K562 (cell line): ENCODE measurements around the gene SBF1. TPM values are rescaled to one million over a fixed set of nuclear protein-coding genes. Genes with fewer than 3 reads are reported as not detected.

Source experiments
- ATF7 ChIP-seq: fragments of 450-650 bp; IDR thresholded peaks from 2 replicates; pipeline ENCODE4 v1.7.1; 2014; ENCODE audit warnings: mild to moderate bottlenecking, moderate library complexity
- CBX1 ChIP-seq: sonication (generic); IDR thresholded peaks from 2 replicates; pipeline ENCODE4 v1.6.1; 2016; ENCODE audit warnings: antibody characterized with exemption, low read depth, mild to moderate bottlenecking
- CCAR2 ChIP-seq: fragments of 200-400 bp; formaldehyde crosslinking; IDR thresholded peaks from 2 replicates; pipeline ENCODE4 v1.6.1; 2017; ENCODE audit warnings: mild to moderate bottlenecking, low read depth, low read length
- DPF2 ChIP-seq: fragments of 450-650 bp; IDR thresholded peaks from 2 replicates; pipeline ENCODE4 v1.6.1; 2016
- ERF ChIP-seq: fragments of 450-650 bp; formaldehyde crosslinking; IDR thresholded peaks from 2 replicates; pipeline ENCODE4 v1.4.0; 2020; ENCODE audit warnings: mild to moderate bottlenecking, mixed read lengths
- GTF2A2 ChIP-seq: IDR thresholded peaks from 2 replicates; pipeline ENCODE4 v1.6.1; 2016; ENCODE audit warnings: mild to moderate bottlenecking, missing genetic modification characterization, missing compliant biosample characterization
- HCFC1 ChIP-seq: IDR thresholded peaks from 2 replicates; pipeline ENCODE4 v1.6.1; 2012; ENCODE audit warnings: low read depth, low read length, improper control_type of control experiment
- NCOR1 ChIP-seq: fragments of 450-650 bp; IDR thresholded peaks from 2 replicates; pipeline ENCODE4 v1.6.1; 2016; ENCODE audit warnings: mild to moderate bottlenecking, moderate library complexity
- RUNX1 ChIP-seq: sonication (generic); IDR thresholded peaks from 2 replicates; pipeline ENCODE4 v1.6.1; 2016; ENCODE audit warnings: antibody characterized with exemption, low read depth
- SAFB2 ChIP-seq: fragments of 200-400 bp; formaldehyde crosslinking; IDR thresholded peaks from 2 replicates; pipeline ENCODE4 v1.6.1; 2018; ENCODE audit warnings: borderline replicate concordance, low read length, low read depth, moderate library complexity; ENCODE audit not compliant: severe bottlenecking
- SLC30A9 ChIP-seq: fragments of 250-450 bp; sonication (Bioruptor Pico); IDR thresholded peaks from 2 replicates; pipeline ENCODE4 v1.8.0; 2022; ENCODE audit warnings: mild to moderate bottlenecking, moderate library complexity
- TEAD2 ChIP-seq: fragments of 450-650 bp; IDR thresholded peaks from 2 replicates; pipeline ENCODE4 v1.6.1; 2016; ENCODE audit warnings: missing genetic modification characterization, control low read depth, missing compliant biosample characterization
- YY1 ChIP-seq, 3 experiments: IDR thresholded peaks; 2 replicates each; pipeline ENCODE4 v1.6.1; 2011; ENCODE audit warnings: low read length in 2 of 3, mild to moderate bottlenecking in 2 of 3, moderate library complexity in 2 of 3, borderline replicate concordance in 1 of 3, control low read depth in 1 of 3, low read depth in 1 of 3; ENCODE audit not compliant: insufficient read depth in 3 of 3, insufficient replicate concordance in 2 of 3, control insufficient read depth in 1 of 3, insufficient read length in 1 of 3; ENCODE audit errors: extremely low read depth in 1 of 3
- ZBTB9 ChIP-seq: fragments of 450-650 bp; formaldehyde crosslinking; IDR thresholded peaks from 2 replicates; pipeline ENCODE4 v1.4.0; 2020; ENCODE audit warnings: mild to moderate bottlenecking, moderate library complexity
- ZNF184 ChIP-seq: sonication (generic); formaldehyde crosslinking; IDR thresholded peaks from 2 replicates; pipeline ENCODE4 v1.5.0; 2020; ENCODE audit warnings: missing genetic modification reagents
- polyA plus RNA-seq, 8 experiments: library from polyadenylated mRNA; depleted of rRNA in 4 of 8; stranded (reverse) in 5 of 8; unstranded in 3 of 8; fragments of >200 nt; fragmentation: Nextera tagmentation in 2 of 8; fragmentation: Illumina TruSeq in 1 of 8; extraction: Ambion mirVana in 2 of 8; extraction: Trizol in 1 of 8; gene quantifications; 2 replicates each; pipeline versions ENCODE4 v1.2.1 to v1.2.3, GENCODE V29; 2011 to 2014; ENCODE audit warnings: inconsistent platforms in 1 of 8, missing spikeins in 1 of 8
- total RNA-seq, 7 experiments: library from RNA; depleted of rRNA in 6 of 7; stranded (reverse); fragments of >200 nt in 6 of 7; fragmentation: Illumina TruSeq in 2 of 7; extraction: Trizol in 2 of 7; gene quantifications; 2 replicates each; pipeline versions ENCODE4 v1.2.1 to v1.2.3, GENCODE V29; 2011 to 2021; ENCODE audit warnings: low replicate concordance in 1 of 7
- TF ChIP-seq, protein P1 (sequence below): sonication (generic); formaldehyde crosslinking; IDR thresholded peaks from 2 replicates; pipeline ENCODE4 v1.8.1; 2023; ENCODE audit warnings: mild to moderate bottlenecking, missing genetic modification reagents
- TF ChIP-seq, protein P2 (sequence below), 2 experiments: fragments of 450-650 bp; formaldehyde crosslinking in 1 of 2; IDR thresholded peaks; 2 replicates each; pipeline versions ENCODE4 v1.4.0 to v1.6.1; 2014 to 2020; ENCODE audit warnings: mild to moderate bottlenecking in 2 of 2, borderline replicate concordance in 1 of 2, low read depth in 1 of 2

Gene SBF1
- total and polyA plus RNA-seq, 9 of the 15 experiments (the other 6 are each of a cell fraction or from before 2014, with no cell fraction given) = 0.44 to 50.4 (median 11.4) TPM

GRCh38 chr22:50498322-50498890 lies 23.6 kb upstream of the SBF1 start (continued):
- no peak for TF ChIP-seq HCFC1
- TF ChIP-seq TEAD2 (tag) = no peak
- TF ChIP-seq ZNF184 (CRISPR knock-in tag) = no peak
- no peak for TF ChIP-seq CCAR2
- no peak for TF ChIP-seq ZBTB9 (CRISPR knock-in tag)
- no peak for TF ChIP-seq CBX1
- TF ChIP-seq GTF2A2 = no peak
- TF ChIP-seq NCOR1 = no peak
- TF ChIP-seq RUNX1 = no peak
- TF ChIP-seq ERF = no peak
- TF ChIP-seq YY1 (IDR thresholded peaks at IDR 0.05; ENCODE audit: borderline replicate concordance in 1 of 3, control insufficient read depth in 1 of 3, extremely low read depth in 1 of 3, insufficient read depth in 3 of 3, insufficient read length in 1 of 3, insufficient replicate concordance in 2 of 3, low read depth in 1 of 3, low read length in 2 of 3) = peak in 1 of 3 experiments; percentile 46
- no peak for TF ChIP-seq DPF2
- TF ChIP-seq ATF7 = peak; percentile 60; the same call in 1 of the 2 replicates
- TF ChIP-seq SLC30A9 (CRISPR knock-in tag) = no peak
- TF ChIP-seq, protein P1, sequence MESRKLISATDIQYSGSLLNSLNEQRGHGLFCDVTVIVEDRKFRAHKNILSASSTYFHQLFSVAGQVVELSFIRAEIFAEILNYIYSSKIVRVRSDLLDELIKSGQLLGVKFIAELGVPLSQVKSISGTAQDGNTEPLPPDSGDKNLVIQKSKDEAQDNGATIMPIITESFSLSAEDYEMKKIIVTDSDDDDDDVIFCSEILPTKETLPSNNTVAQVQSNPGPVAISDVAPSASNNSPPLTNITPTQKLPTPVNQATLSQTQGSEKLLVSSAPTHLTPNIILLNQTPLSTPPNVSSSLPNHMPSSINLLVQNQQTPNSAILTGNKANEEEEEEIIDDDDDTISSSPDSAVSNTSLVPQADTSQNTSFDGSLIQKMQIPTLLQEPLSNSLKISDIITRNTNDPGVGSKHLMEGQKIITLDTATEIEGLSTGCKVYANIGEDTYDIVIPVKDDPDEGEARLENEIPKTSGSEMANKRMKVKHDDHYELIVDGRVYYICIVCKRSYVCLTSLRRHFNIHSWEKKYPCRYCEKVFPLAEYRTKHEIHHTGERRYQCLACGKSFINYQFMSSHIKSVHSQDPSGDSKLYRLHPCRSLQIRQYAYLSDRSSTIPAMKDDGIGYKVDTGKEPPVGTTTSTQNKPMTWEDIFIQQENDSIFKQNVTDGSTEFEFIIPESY (CRISPR knock-in tag) = peak; percentile 40; the same call in 1 of the 2 replicates
- TF ChIP-seq SAFB2 = no peak
- TF ChIP-seq, protein P2, sequence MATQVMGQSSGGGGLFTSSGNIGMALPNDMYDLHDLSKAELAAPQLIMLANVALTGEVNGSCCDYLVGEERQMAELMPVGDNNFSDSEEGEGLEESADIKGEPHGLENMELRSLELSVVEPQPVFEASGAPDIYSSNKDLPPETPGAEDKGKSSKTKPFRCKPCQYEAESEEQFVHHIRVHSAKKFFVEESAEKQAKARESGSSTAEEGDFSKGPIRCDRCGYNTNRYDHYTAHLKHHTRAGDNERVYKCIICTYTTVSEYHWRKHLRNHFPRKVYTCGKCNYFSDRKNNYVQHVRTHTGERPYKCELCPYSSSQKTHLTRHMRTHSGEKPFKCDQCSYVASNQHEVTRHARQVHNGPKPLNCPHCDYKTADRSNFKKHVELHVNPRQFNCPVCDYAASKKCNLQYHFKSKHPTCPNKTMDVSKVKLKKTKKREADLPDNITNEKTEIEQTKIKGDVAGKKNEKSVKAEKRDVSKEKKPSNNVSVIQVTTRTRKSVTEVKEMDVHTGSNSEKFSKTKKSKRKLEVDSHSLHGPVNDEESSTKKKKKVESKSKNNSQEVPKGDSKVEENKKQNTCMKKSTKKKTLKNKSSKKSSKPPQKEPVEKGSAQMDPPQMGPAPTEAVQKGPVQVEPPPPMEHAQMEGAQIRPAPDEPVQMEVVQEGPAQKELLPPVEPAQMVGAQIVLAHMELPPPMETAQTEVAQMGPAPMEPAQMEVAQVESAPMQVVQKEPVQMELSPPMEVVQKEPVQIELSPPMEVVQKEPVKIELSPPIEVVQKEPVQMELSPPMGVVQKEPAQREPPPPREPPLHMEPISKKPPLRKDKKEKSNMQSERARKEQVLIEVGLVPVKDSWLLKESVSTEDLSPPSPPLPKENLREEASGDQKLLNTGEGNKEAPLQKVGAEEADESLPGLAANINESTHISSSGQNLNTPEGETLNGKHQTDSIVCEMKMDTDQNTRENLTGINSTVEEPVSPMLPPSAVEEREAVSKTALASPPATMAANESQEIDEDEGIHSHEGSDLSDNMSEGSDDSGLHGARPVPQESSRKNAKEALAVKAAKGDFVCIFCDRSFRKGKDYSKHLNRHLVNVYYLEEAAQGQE (IDR thresholded peaks at IDR 0.05; ENCODE audit: borderline replicate concordance) = peak; percentile 89
- TF ChIP-seq, protein P2 (CRISPR knock-in tag; IDR thresholded peaks at IDR 0.05; ENCODE audit: low read depth) = 0 out of 2 replicates have a peak, but pooled peaks have one; percentile 49
